CD4-positive, alpha-beta T cell treated with Interleukin-2 at 100 ng/mL for 4 hours (primary cell): ENCODE measurements around the gene ELP1.

Experiments
- DNase-seq: peaks from one replicate; pipeline ENCODE4 v3.0.0-alpha.2; 2020; ENCODE audit warnings: low spot score

The ELP1 gene

GRCh38 chr9:108882052-108882888 is 51.7 kb downstream of the ELP1 start:
- no peak for DNase-seq

GRCh38 chr9:108880738-108881316 is 53.1 kb downstream of the ELP1 start:
- DNase-seq = no peak

- no peak for DNase-seq
Measured at GRCh38 chr9:108877524-108877923, 56.4 kb downstream of the ELP1 start.

GRCh38 chr9:108876425-108876824 is 57.5 kb downstream of the ELP1 start:
- DNase-seq = no peak

- no peak for DNase-seq
Measured at GRCh38 chr9:108874058-108874788, 59.7 kb downstream of the ELP1 start.

- no peak for DNase-seq
Measured at GRCh38 chr9:108869092-108869725, 64.7 kb downstream of the ELP1 start.

- no peak for DNase-seq
Measured at GRCh38 chr9:108867829-108868228, 66.1 kb downstream of the ELP1 start.

- DNase-seq = no peak
Measured at GRCh38 chr9:108867116-108867515, 66.8 kb downstream of the ELP1 start.

GRCh38 chr9:108866001-108866420 is 67.9 kb downstream of the ELP1 start:
- DNase-seq = no peak

GRCh38 chr9:108865037-108865436 is 68.9 kb downstream of the ELP1 start:
- DNase-seq = no peak

GRCh38 chr9:108864446-108864845 is 69.5 kb downstream of the ELP1 start:
- DNase-seq = no peak

- no peak for DNase-seq
Measured at GRCh38 chr9:108863891-108864290, 70.0 kb downstream of the ELP1 start.

- no peak for DNase-seq
Measured at GRCh38 chr9:108861997-108862396, 71.9 kb downstream of the ELP1 start, which contains the start of gene ACTL7A. ACTL7A (plus strand) TSS chr9:108862266; CDS start chr9:108862323, 57 bp downstream.

- no peak for DNase-seq
Measured at GRCh38 chr9:108861464-108861863, 72.5 kb downstream of the ELP1 start.

GRCh38 chr9:108860764-108861163 is 73.2 kb downstream of the ELP1 start:
- DNase-seq = no peak

GRCh38 chr9:108860354-108860753 is 73.6 kb downstream of the ELP1 start:
- DNase-seq = no peak

- DNase-seq = no peak
Measured at GRCh38 chr9:108859459-108860114, 74.3 kb downstream of the ELP1 start.

GRCh38 chr9:108857572-108857971 is 76.4 kb downstream of the ELP1 start:
- no peak for DNase-seq

GRCh38 chr9:108855888-108856287 is 78.0 kb downstream of the ELP1 start, which contains the start of gene ACTL7B:
ACTL7B (minus strand) TSS chr9:108855986; CDS start chr9:108855930, 56 bp downstream.
- no peak for DNase-seq

GRCh38 chr9:108855529-108855886 is 78.4 kb downstream of the ELP1 start:
- no peak for DNase-seq

- no peak for DNase-seq
Measured at GRCh38 chr9:108854641-108855528, 79.0 kb downstream of the ELP1 start.
